GM18499 (cell line): ENCODE measurements around the gene C16orf74.

Source experiments
- ATAC-seq: cut with Tn5 transposase; IDR thresholded peaks from one replicate; pipeline ENCODE4 v1.9.1; 2021; ENCODE audit warnings: moderate number of reproducible peaks; ENCODE audit not compliant: insufficient read depth, unreplicated experiment

C16orf74 gene

DNA sequence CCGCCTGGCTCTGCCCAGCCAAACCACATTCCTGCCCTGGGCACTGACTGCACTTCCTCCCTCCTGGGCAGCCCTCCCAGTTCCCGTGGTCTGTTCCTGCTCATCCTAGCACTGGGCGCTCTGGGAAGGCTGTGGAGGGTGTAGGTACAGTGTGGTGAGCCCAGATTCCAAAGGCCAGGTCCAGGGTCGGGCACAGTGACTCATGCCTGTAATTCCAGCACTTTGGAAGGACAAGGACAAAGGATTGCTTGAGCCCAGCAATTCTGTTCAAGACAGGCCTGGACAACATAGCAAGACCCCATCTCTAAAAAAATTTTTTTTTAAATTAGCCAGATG lies 30.6 kb downstream of the C16orf74 start:
- no peak for ATAC-seq

- no peak for ATAC-seq
Observed at GRCh38 chr16:85719605-85720301, 31.1 kb downstream of the C16orf74 start.

DNA sequence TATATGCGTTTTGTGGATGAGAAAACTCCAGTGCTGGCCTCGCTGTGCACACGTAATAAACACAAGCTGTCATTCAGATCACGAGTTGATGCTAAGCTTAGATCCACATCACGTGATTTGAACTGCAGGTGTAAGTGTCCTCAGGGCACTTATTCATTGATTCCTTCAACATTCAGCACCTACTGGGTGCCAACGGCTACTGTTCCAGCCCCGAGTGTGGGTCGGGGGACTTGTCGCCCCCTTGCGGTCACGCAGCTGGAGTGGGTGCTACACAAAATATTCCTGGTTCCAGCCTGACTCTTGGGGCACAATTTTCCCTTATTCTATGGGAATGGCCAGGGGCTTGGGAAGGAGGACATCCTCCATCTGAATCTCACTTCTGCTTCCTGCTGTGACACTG lies 32.2 kb downstream of the C16orf74 start:
- ATAC-seq, result no peak

GRCh38 chr16:85718153-85718477 lies 32.8 kb downstream of the C16orf74 start:
- no peak for ATAC-seq

GRCh38 chr16:85717393-85718152 lies 33.3 kb downstream of the C16orf74 start:
- ATAC-seq, result no peak

- no peak for ATAC-seq
Observed at GRCh38 chr16:85716680-85717038, 34.2 kb downstream of the C16orf74 start.

- ATAC-seq, result no peak
Observed at GRCh38 chr16:85716022-85716679, 34.7 kb downstream of the C16orf74 start.

GRCh38 chr16:85715169-85716021 lies 35.5 kb downstream of the C16orf74 start:
- ATAC-seq, result no peak

DNA sequence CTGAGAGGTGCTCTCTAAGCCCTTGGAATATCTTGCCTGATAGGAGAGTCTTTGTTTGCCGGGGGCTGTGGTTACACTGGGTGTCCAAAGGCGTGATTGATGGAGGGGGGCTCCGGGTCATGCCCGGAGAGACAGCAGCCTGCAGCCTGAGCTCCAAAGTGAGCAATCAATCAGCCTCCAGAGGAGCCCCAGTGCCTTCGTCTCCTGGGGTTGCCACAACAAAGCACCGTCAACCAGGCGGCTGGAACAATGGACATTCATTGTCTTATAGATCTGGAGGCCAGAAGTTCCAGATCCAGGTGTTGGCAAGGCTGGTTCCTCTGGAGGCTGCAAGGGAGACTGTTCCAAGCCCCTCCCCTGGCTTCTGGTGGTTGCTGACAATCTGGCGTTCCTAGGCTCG lies 38.1 kb downstream of the C16orf74 start:
- ATAC-seq, result no peak

GRCh38 chr16:85711982-85712587 lies 38.8 kb downstream of the C16orf74 start:
- no peak for ATAC-seq

DNA sequence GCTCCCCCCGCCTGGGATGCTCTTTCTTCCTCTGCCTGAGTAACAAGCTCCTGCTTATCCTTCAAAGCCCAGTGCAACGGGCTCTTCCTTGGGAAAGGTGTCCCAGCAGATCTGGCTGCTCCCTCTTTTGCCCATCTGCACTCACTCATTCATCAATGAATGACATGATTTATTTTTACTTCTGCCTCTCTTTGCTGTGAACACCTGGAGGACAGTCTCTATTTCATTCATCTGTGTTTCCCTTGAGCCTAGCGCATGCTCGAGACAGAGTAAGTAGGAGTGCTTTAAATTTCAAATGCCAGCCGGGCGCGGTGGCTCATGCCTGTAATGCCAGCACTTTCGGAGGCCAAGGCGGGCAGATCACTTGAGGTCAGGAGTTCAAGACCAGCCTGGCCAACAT lies 40.2 kb downstream of the C16orf74 start:
- ATAC-seq, result no peak

- ATAC-seq, result no peak
Observed at GRCh38 chr16:85709766-85710585, 40.9 kb downstream of the C16orf74 start.

- no peak for ATAC-seq
Observed at GRCh38 chr16:85708338-85708737, 42.6 kb downstream of the C16orf74 start.

DNA sequence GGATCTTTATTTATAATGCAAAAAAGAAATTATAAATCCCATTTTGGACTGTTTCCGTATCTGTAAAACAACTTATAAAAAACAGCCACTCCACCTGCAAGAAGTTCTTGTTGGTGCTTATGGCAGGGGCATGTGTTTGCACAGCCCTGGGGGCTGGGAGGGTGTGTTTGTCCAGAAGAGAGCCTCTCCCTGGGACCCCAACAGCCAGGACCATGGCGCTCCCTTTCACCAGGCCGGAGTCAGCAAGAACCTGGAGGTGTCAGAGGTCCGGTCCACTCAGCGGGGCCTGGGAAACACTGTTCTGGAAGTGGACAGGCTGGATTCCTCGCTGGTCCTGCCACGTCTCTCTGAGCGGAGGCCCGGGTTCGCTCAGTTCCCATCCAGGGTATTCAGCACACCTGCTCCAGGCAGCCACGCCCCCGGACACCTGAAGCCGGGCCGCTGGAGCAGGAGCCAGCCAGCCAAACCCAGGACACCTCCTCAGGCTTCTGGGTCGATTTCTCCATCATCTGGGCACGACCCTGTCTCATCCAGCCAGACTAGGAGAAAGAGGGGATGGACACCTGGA lies 43.3 kb downstream of the C16orf74 start:
- no peak for ATAC-seq

GRCh38 chr16:85706449-85707034 lies 44.4 kb downstream of the C16orf74 start:
- no peak for ATAC-seq

GRCh38 chr16:85704900-85705846 lies 45.7 kb downstream of the C16orf74 start:
- no peak for ATAC-seq

GRCh38 chr16:85704011-85704410 lies 46.9 kb downstream of the C16orf74 start:
- ATAC-seq, result no peak

GRCh38 chr16:85699628-85700027 lies 51.3 kb downstream of the C16orf74 start:
- ATAC-seq, result no peak
